NAMALWA (cell line): ENCODE measurements around the gene SYNE2.
"Not testable (repeated sequence)": the region's sequence is repeated elsewhere in the genome, so short reads cannot be mapped to it uniquely, and the experiment has no call there.

ENCODE experiments used
- DNase-seq: peaks from one replicate; pipeline ENCODE4 v3.0.0-alpha.2; 2015; ENCODE audit warnings: low spot score

Gene SYNE2

GRCh38 chr14:64037869-64038745, 185.3 kb downstream of the SYNE2 start:
- DNase-seq = not testable (repeated sequence)

- DNase-seq = no peak
These were observed 186.2 kb downstream of the SYNE2 start for GRCh38 chr14:64038841-64039542.

- DNase-seq = no peak
These were observed 187.2 kb downstream of the SYNE2 start for GRCh38 chr14:64040044-64040443.

- not testable (repeated sequence) for DNase-seq
These were observed 190.5 kb downstream of the SYNE2 start for GRCh38 chr14:64043296-64043695.

GRCh38 chr14:64045091-64045490, 192.3 kb downstream of the SYNE2 start:
- no peak for DNase-seq

- no peak for DNase-seq
These were observed 197.0 kb downstream of the SYNE2 start for GRCh38 chr14:64049616-64050381.

GRCh38 chr14:64053694-64054669, 201.2 kb downstream of the SYNE2 start:
- no peak for DNase-seq

GRCh38 chr14:64059454-64060198, 206.8 kb downstream of the SYNE2 start:
- DNase-seq = no peak

GRCh38 chr14:64060199-64060545, 207.4 kb downstream of the SYNE2 start:
- no peak for DNase-seq

- DNase-seq = peak; percentile 30
These were observed 207.9 kb downstream of the SYNE2 start for GRCh38 chr14:64060648-64061096.

GRCh38 chr14:64061115-64061514, 208.3 kb downstream of the SYNE2 start:
- no peak for DNase-seq

- DNase-seq = no peak
These were observed 208.9 kb downstream of the SYNE2 start for GRCh38 chr14:64061706-64062105.

GRCh38 chr14:64062381-64063115, 209.7 kb downstream of the SYNE2 start:
- DNase-seq = no peak

GRCh38 chr14:64064447-64064846, 211.6 kb downstream of the SYNE2 start:
- DNase-seq = no peak

- no peak for DNase-seq
These were observed 217.0 kb downstream of the SYNE2 start for GRCh38 chr14:64069634-64070359.

GRCh38 chr14:64074961-64075612, 222.3 kb downstream of the SYNE2 start:
- DNase-seq = no peak

- no peak for DNase-seq
These were observed 222.8 kb downstream of the SYNE2 start for GRCh38 chr14:64075613-64076005.

- DNase-seq = no peak
These were observed 227.6 kb downstream of the SYNE2 start for GRCh38 chr14:64080452-64080851.
